Suprapubic skin (tissue), 2 donors: ENCODE measurements around the gene CNGB1.

Experiments used
- EP300 ChIP-seq: sonication (generic); formaldehyde crosslinking; IDR thresholded peaks from one replicate; pipeline ENCODE4 v1.6.1; 2017; ENCODE audit warnings: antibody characterized with exemption
- POLR2A ChIP-seq, 2 donors: fragments of 450-650 bp; IDR thresholded peaks; one replicate each; pipeline ENCODE4 v1.6.1; 2017; ENCODE audit warnings: antibody characterized with exemption in 2 of 2, mild to moderate bottlenecking in 2 of 2, moderate library complexity in 2 of 2

GRCh38 chr16:57888128-57888527, 82.8 kb downstream of the CNGB1 start:
- TF ChIP-seq POLR2A (IDR thresholded peaks at IDR 0.05) (no peak), EP300 (no peak)
